DOHH2 (cell line): Measurements from ENCODE around the gene HTRA3.

ENCODE experiments used
- H3F3A ChIP-seq: fragments of 200-600 bp; sonication (generic), shearing (Covaris generic); 2 replicates; pipeline ENCODE4 v1.6.0; 2016; ENCODE audit warnings: antibody characterized with exemption, mild to moderate bottlenecking; ENCODE audit not compliant: control insufficient read depth, insufficient read depth
- H3K27ac ChIP-seq: fragments of 200-600 bp; sonication (generic); 2 replicates; pipeline ENCODE4 v1.5.1; 2014; ENCODE audit warnings: low read depth, mild to moderate bottlenecking, low read length, moderate library complexity
- H3K27me3 ChIP-seq: fragments of 200-600 bp; sonication (generic); 2 replicates; pipeline ENCODE4 v1.6.1; 2014; ENCODE audit warnings: mild to moderate bottlenecking, low read length, mixed read lengths; ENCODE audit not compliant: control insufficient read depth
- H3K36me3 ChIP-seq: fragments of 200-600 bp; sonication (generic); 2 replicates; pipeline ENCODE4 v1.6.1; 2014; ENCODE audit warnings: mild to moderate bottlenecking, low read length, moderate library complexity, mixed read lengths; ENCODE audit not compliant: control insufficient read depth
- H3K4me1 ChIP-seq: fragments of 200-600 bp; sonication (generic); 2 replicates; pipeline ENCODE4 v1.6.1; 2014; ENCODE audit warnings: mild to moderate bottlenecking, low read length, mixed read lengths; ENCODE audit not compliant: control insufficient read depth
- H3K4me2 ChIP-seq: fragments of 200-600 bp; sonication (generic); 2 replicates; pipeline ENCODE4 v1.6.0; 2014; ENCODE audit warnings: mild to moderate bottlenecking, low read length, moderate library complexity
- H3K4me3 ChIP-seq: fragments of 200-600 bp; sonication (generic); 2 replicates; pipeline ENCODE4 v1.5.1; 2014; ENCODE audit warnings: mild to moderate bottlenecking, low read length, mixed read lengths
- H3K79me2 ChIP-seq: fragments of 200-600 bp; sonication (generic); 2 replicates; pipeline ENCODE4 v1.6.1; 2014; ENCODE audit warnings: mild to moderate bottlenecking, low read length, mixed read lengths; ENCODE audit not compliant: control insufficient read depth
- H3K9me2 ChIP-seq: fragments of 200-600 bp; sonication (generic); replicated peaks from 2 replicates; pipeline ENCODE4 v1.6.1; 2014; ENCODE audit warnings: mild to moderate bottlenecking, low read length, mixed read lengths; ENCODE audit not compliant: control insufficient read depth
- H3K9me3 ChIP-seq: fragments of 200-600 bp; sonication (generic); 2 replicates; pipeline ENCODE4 v1.6.1; 2014; ENCODE audit warnings: antibody characterized with exemption, low read length, mixed read lengths; ENCODE audit not compliant: control insufficient read depth, insufficient read depth
- H4K20me1 ChIP-seq: fragments of 200-600 bp; sonication (generic); 2 replicates; pipeline ENCODE4 v1.6.0; 2014; ENCODE audit warnings: low read depth, mild to moderate bottlenecking, antibody characterized with exemption, low read length, moderate library complexity; ENCODE audit not compliant: control insufficient read depth, insufficient read depth
- EZH2phosphoT487 ChIP-seq: fragments of 200-600 bp; sonication (generic); IDR thresholded peaks from 2 replicates; pipeline ENCODE4 v1.6.1; 2017; ENCODE audit warnings: borderline replicate concordance, mild to moderate bottlenecking, antibody characterized with exemption, low read length, moderate library complexity, mixed read lengths
- TF ChIP-seq, protein P1 (sequence below): fragments of 200-600 bp; sonication (generic); IDR thresholded peaks from one replicate; pipeline ENCODE4 v1.5.1; 2014; ENCODE audit warnings: antibody characterized with exemption, mild to moderate bottlenecking, low read depth, low read length; ENCODE audit not compliant: poor library complexity, severe bottlenecking

HTRA3 gene

GRCh38 chr4:8314691-8315255 is 45.2 kb downstream of the HTRA3 start:
- no peaks in the 10 kb centered on the region for H3K9me3 ChIP-seq
- H3K4me2 ChIP-seq: peak overlapping the region; percentile 64
- H3K4me1 ChIP-seq: peaks cover 38% of the 10 kb centered on the region
- TF ChIP-seq, protein P1, sequence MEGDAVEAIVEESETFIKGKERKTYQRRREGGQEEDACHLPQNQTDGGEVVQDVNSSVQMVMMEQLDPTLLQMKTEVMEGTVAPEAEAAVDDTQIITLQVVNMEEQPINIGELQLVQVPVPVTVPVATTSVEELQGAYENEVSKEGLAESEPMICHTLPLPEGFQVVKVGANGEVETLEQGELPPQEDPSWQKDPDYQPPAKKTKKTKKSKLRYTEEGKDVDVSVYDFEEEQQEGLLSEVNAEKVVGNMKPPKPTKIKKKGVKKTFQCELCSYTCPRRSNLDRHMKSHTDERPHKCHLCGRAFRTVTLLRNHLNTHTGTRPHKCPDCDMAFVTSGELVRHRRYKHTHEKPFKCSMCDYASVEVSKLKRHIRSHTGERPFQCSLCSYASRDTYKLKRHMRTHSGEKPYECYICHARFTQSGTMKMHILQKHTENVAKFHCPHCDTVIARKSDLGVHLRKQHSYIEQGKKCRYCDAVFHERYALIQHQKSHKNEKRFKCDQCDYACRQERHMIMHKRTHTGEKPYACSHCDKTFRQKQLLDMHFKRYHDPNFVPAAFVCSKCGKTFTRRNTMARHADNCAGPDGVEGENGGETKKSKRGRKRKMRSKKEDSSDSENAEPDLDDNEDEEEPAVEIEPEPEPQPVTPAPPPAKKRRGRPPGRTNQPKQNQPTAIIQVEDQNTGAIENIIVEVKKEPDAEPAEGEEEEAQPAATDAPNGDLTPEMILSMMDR: no peak
- TF ChIP-seq EZH2phosphoT487: no peak
- no peaks in the 10 kb centered on the region for H3K79me2 ChIP-seq
- 0 out of 2 replicates have a peak, but pooled peaks cover 2% of the 10 kb centered on the region for H3F3A ChIP-seq
- no peaks in the 10 kb centered on the region for H3K36me3 ChIP-seq
- no peaks in the 10 kb centered on the region for H3K9me2 ChIP-seq
- H3K27me3 ChIP-seq: no peaks in the 10 kb centered on the region
- no peaks in the 10 kb centered on the region for H4K20me1 ChIP-seq
- no peak overlapping the region for H3K4me3 ChIP-seq
- H3K27ac ChIP-seq: no peak overlapping the region

DNA sequence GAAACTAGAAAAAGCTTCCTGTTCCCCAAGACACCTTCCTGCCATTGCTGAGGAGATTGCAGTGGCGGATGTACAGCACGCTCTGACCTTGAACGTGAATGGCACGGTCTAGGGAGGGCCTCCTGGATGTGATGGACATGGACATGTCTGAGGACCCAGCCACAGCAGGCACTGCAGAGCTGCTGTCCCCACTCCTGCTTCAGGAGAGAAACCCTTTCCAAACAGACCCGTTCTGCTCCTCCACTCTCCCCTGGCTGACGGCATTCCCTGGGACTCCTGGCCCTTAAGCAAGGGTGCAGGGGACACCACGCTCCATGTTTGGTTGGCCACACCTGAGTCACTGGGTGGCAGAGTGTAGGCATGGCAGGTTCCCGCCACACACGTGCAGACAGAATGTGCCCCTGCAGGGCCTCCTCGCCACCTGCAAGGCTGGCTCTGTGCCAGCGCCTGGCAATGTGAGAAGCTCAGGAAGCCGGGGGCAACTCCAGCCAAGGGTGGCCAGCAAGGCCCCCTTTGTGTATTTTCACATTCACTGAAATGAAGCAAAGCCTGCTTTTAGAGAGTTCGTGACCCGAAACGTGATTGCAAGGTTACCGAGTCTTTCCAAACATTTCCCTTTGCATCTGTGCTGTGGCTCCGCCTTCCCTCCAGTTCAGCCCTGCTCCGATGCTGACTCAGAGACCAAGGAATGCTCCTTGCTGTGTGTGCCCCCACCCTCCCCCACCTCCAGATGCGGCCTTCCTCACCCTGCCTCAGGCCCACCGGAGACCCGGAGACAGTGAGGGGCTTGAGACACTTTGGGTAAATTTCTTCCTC is 46.1 kb downstream of the HTRA3 start:
- no peak for TF ChIP-seq EZH2phosphoT487
- TF ChIP-seq, protein P1: no peak
- Histone ChIP-seq H3K36me3 (no peaks in the 10 kb centered on the region), H4K20me1 (no peaks in the 10 kb centered on the region), H3K79me2 (no peaks in the 10 kb centered on the region), H3K4me2 (peak overlapping the region; percentile 64), H3K27ac (no peak overlapping the region), H3F3A (0 out of 2 replicates have a peak, but pooled peaks cover 2% of the 10 kb centered on the region), H3K27me3 (no peaks in the 10 kb centered on the region), H3K4me3 (peak overlapping the region; percentile 7), H3K9me3 (no peaks in the 10 kb centered on the region), H3K4me1 (peaks cover 38% of the 10 kb centered on the region), H3K9me2 (no peaks in the 10 kb centered on the region)

DNA sequence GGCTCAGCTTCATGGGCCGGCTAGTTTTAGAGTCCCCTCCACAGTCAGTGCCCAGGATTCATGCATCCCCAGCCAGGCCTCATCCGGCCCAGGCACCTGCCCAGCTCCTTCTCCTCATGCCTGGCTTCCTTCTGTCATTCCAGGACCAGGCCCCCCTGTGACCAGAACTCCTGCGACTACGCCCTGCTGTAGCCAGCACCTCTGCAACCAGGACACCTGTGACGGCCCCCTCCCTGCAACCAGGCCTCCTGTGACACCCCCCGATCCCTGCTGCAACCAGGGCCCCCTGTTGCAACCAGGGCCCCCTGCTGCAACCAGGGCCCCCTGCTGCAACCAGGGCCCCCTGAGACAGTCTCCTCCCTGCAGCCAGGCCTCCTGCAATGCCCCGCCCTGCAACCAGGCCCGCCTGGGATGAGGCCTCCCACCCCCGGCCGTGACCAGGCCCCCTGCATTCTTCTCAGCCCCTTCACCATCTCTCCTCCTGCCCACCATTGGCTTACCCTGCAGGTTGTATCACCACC is 46.8 kb downstream of the HTRA3 start:
- H3K79me2 ChIP-seq: no peaks in the 10 kb centered on the region
- no peak for TF ChIP-seq EZH2phosphoT487
- TF ChIP-seq, protein P1: no peak
- H3K27ac ChIP-seq: no peak overlapping the region
- no peaks in the 10 kb centered on the region for H4K20me1 ChIP-seq
- peak overlapping the region; percentile 64 for H3K4me2 ChIP-seq
- H3K9me3 ChIP-seq: no peaks in the 10 kb centered on the region
- H3K4me3 ChIP-seq: peak overlapping the region; percentile 7; the same call in 1 of the 2 replicates
- H3F3A ChIP-seq: 0 out of 2 replicates have a peak, but pooled peaks cover 2% of the 10 kb centered on the region
- H3K4me1 ChIP-seq: peaks cover 38% of the 10 kb centered on the region
- no peaks in the 10 kb centered on the region for H3K36me3 ChIP-seq
- no peaks in the 10 kb centered on the region for H3K9me2 ChIP-seq
- H3K27me3 ChIP-seq: no peaks in the 10 kb centered on the region
